PC-9 (cell line): ENCODE data around the gene DRD2. TPM values are rescaled to one million over a fixed set of nuclear protein-coding genes. Genes with fewer than 3 reads are reported as not detected.

Experiments used
- BruUV-seq: library from RNA; stranded (reverse); fragments of 400-500 nt; replicated peaks from 2 replicates; lab custom pipeline; 2021; lab: Mats Ljungman, UMichigan
- CTCF ChIA-PET: fragments of 300-600 bp; sonication (Branson Sonifier 250); formaldehyde crosslinking; loops from one replicate; lab custom pipeline; 2022; ENCODE audit warnings: antibody characterized with exemption; lab: Charles Lee
- POLR2A ChIA-PET: fragments of 300-600 bp; sonication (Branson Sonifier 250); formaldehyde crosslinking; loops from one replicate; lab custom pipeline; 2022; ENCODE audit warnings: antibody characterized with exemption; ENCODE audit not compliant: unreplicated experiment; lab: Charles Lee
- DNase-seq, 2 experiments: peaks; one replicate each; pipeline versions ENCODE4 v3.0.0 to v3.0.0-alpha.2; 2015 to 2022; ENCODE audit warnings: mixed read lengths in 1 of 2
- H2AFZ ChIP-seq: fragments of 200-600 bp; sonication (generic); 2 replicates; pipeline ENCODE4 v1.8.1; 2017; ENCODE audit warnings: antibody characterized with exemption
- H3F3A ChIP-seq: fragments of 200-600 bp; sonication (generic); 2 replicates; pipeline ENCODE4 v1.8.1; 2017; ENCODE audit warnings: antibody characterized with exemption, mild to moderate bottlenecking, low read depth; ENCODE audit not compliant: insufficient read depth
- H3K27ac ChIP-seq: fragments of 200-600 bp; sonication (generic); 2 replicates; pipeline ENCODE4 v1.6.1; 2016; ENCODE audit warnings: mixed run types
- H3K27me3 ChIP-seq: fragments of 200-600 bp; sonication (generic); 2 replicates; pipeline ENCODE4 v1.6.1; 2016; ENCODE audit warnings: low read depth, mixed run types; ENCODE audit not compliant: insufficient read depth
- H3K36me3 ChIP-seq: fragments of 200-600 bp; sonication (generic); 2 replicates; pipeline ENCODE4 v1.6.1; 2016; ENCODE audit warnings: low read depth, mixed run types
- H3K4me1 ChIP-seq: fragments of 200-600 bp; sonication (generic); replicated peaks from 2 replicates; pipeline ENCODE4 v1.6.1; 2016; ENCODE audit warnings: mixed run types; ENCODE audit not compliant: insufficient read depth
- H3K4me2 ChIP-seq: fragments of 200-600 bp; sonication (generic); 2 replicates; pipeline ENCODE4 v1.6.1; 2017; ENCODE audit warnings: mixed run types
- H3K4me3 ChIP-seq: fragments of 200-600 bp; sonication (generic); 2 replicates; pipeline ENCODE4 v1.6.1; 2016; ENCODE audit warnings: mixed run types
- H3K79me2 ChIP-seq: fragments of 200-600 bp; sonication (generic); 2 replicates; pipeline ENCODE4 v1.6.1; 2017; ENCODE audit warnings: low read depth, mixed run types
- H3K9me2 ChIP-seq: fragments of 200-600 bp; sonication (generic); 2 replicates; pipeline ENCODE4 v1.8.1; 2017; ENCODE audit warnings: mild to moderate bottlenecking; ENCODE audit not compliant: insufficient read depth
- H3K9me3 ChIP-seq: fragments of 200-600 bp; sonication (generic); 2 replicates; pipeline ENCODE4 v1.8.1; 2016; ENCODE audit warnings: low read depth; ENCODE audit not compliant: insufficient read depth
- H4K20me1 ChIP-seq: fragments of 200-600 bp; sonication (generic); 2 replicates; pipeline ENCODE4 v1.8.1; 2017; ENCODE audit not compliant: insufficient read depth
- EZH2 ChIP-seq: fragments of 200-600 bp; sonication (generic); IDR thresholded peaks from 2 replicates; pipeline ENCODE4 v1.8.0; 2017; ENCODE audit warnings: antibody characterized with exemption, low read depth
- intact Hi-C: fragments of 100-400 bp; cut with micrococcal nuclease; formaldehyde crosslinking; loops from one replicate; pipeline ENCODE4 v1.10.0; 2022; ENCODE audit not compliant: unreplicated experiment
- total RNA-seq: library from RNA; stranded (reverse); gene quantifications from 2 replicates; pipeline ENCODE4 v1.2.3, GENCODE V29; 2021
- TF ChIP-seq, protein P1 (sequence below): fragments of 200-600 bp; sonication (generic); conservative IDR thresholded peaks from 2 replicates; pipeline ENCODE4 v1.6.1; 2017; ENCODE audit warnings: mixed run types, antibody characterized with exemption, mild to moderate bottlenecking, moderate library complexity

The DRD2 gene
- total RNA-seq, 1 experiment from 2014 or later, result not detected

- no TSS peak for BruUV-seq
- H3F3A ChIP-seq, result no peaks in the 10 kb centered on the region
- ChIA-PET CTCF (no interaction called here), POLR2A (no interaction called here)
- TF ChIP-seq EZH2, result no peak
- TF ChIP-seq, protein P1, sequence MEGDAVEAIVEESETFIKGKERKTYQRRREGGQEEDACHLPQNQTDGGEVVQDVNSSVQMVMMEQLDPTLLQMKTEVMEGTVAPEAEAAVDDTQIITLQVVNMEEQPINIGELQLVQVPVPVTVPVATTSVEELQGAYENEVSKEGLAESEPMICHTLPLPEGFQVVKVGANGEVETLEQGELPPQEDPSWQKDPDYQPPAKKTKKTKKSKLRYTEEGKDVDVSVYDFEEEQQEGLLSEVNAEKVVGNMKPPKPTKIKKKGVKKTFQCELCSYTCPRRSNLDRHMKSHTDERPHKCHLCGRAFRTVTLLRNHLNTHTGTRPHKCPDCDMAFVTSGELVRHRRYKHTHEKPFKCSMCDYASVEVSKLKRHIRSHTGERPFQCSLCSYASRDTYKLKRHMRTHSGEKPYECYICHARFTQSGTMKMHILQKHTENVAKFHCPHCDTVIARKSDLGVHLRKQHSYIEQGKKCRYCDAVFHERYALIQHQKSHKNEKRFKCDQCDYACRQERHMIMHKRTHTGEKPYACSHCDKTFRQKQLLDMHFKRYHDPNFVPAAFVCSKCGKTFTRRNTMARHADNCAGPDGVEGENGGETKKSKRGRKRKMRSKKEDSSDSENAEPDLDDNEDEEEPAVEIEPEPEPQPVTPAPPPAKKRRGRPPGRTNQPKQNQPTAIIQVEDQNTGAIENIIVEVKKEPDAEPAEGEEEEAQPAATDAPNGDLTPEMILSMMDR, result no peak
- peaks cover 90% of the 10 kb centered on the region for H3K27me3 ChIP-seq
- no peaks in the 10 kb centered on the region for H3K4me1 ChIP-seq
- H3K4me2 ChIP-seq, result no peak overlapping the region
- intact Hi-C loops, result no loop called here
- H3K27ac ChIP-seq, result no peak overlapping the region
- H4K20me1 ChIP-seq, result 0 out of 2 replicates have a peak, but pooled peaks cover 3% of the 10 kb centered on the region
- no peaks in the 10 kb centered on the region for H3K9me2 ChIP-seq
- no peak overlapping the region for H2AFZ ChIP-seq
- DNase-seq, result no peak
- H3K36me3 ChIP-seq, result no peaks in the 10 kb centered on the region
- H3K4me3 ChIP-seq, result no peak overlapping the region
- H3K79me2 ChIP-seq, result no peaks in the 10 kb centered on the region
- H3K9me3 ChIP-seq, result no peaks in the 10 kb centered on the region
Measured at GRCh38 chr11:113404859-113405430, 70.3 kb downstream of the DRD2 start.

DNA sequence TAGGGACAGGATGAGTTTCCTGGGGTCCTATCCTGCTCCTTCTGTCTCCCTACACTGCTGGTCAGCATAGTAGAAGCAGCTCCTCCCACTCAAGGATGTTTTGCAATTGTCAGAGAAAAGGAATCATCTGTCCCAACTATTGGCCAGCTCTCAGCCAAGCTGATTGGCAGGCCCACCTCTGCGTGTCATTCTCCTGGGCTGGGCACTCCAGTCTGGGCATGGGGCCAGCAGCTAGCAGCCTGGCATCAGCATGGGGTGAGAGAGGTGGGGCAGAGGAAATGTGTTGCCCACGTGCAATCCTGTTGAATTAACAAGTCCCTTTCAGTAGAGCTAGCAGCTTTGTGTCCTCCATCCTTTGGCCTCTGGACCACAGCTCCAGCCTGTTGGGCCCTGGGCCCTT lies 73.5 kb downstream of the DRD2 start:
- intact Hi-C loops, result no loop called here
- no TSS peak for BruUV-seq

DNA sequence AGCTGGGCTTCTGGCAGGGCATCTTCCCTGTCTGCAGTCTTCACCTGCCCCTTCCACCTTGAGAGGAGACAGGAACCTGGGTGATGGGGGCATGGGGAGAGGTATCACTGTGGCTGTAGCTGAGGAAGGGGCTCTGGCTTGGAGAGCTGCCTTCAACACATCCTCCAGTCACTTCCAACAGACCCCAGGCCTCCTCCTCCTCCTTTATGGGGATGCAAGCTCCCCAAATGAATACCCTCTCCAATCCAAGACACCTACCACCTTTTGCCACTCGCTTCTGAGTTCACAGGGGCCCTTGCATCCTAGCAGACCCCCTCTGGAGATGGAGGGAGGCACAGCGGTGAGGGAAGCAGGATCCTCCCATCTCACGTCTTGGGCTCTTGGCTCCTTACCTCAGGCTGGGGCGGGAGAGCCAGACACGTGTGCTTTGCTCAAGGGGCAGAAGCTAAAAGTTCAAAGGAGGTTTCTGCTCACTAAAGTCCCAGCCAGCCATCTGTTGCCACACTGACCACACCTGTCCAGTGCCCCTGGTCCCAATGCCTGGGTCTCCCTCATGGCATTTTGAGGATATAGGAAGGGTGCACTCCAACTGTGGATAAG lies 74.5 kb downstream of the DRD2 start:
- Histone ChIP-seq H2AFZ (no peak overlapping the region), H3K27me3 (peaks cover 92% of the 10 kb centered on the region), H3K9me2 (no peaks in the 10 kb centered on the region), H3K9me3 (no peaks in the 10 kb centered on the region), H3K79me2 (no peaks in the 10 kb centered on the region), H3K27ac (no peak overlapping the region), H3F3A (no peaks in the 10 kb centered on the region), H3K4me1 (no peaks in the 10 kb centered on the region), H3K4me2 (no peak overlapping the region), H3K36me3 (no peaks in the 10 kb centered on the region), H4K20me1 (no peaks in the 10 kb centered on the region), H3K4me3 (no peak overlapping the region)
- DNase-seq, result no peak
- ChIA-PET POLR2A (no interaction called here), CTCF (no interaction called here)
- TF ChIP-seq, protein P1, result no peak
- TF ChIP-seq EZH2, result no peak
- no TSS peak for BruUV-seq
- intact Hi-C loops, result no loop called here

More for the DNA sequence above, 73.5 kb downstream of the DRD2 start:
- Histone ChIP-seq H2AFZ (no peak overlapping the region), H3K4me2 (no peak overlapping the region), H3K4me1 (no peaks in the 10 kb centered on the region), H3K79me2 (no peaks in the 10 kb centered on the region), H3K36me3 (no peaks in the 10 kb centered on the region), H3K27ac (no peak overlapping the region), H3K4me3 (no peak overlapping the region), H3K9me2 (no peaks in the 10 kb centered on the region), H3F3A (no peaks in the 10 kb centered on the region), H4K20me1 (no peaks in the 10 kb centered on the region), H3K9me3 (no peaks in the 10 kb centered on the region), H3K27me3 (peaks cover 90% of the 10 kb centered on the region)
- DNase-seq, result peak; percentile 73 to 78
- CTCF ChIA-PET, result no interaction called here
- TF ChIP-seq, protein P1, result no peak
- no peak for TF ChIP-seq EZH2
- POLR2A ChIA-PET, result interaction anchor here (0.5 kb wide), 1 partner anchor 17 kb away, joined by 3 read pairs; no protein-coding TSS in a partner anchor
